ENCODE measurements around the gene FTSJ3.

- TF ChIP-seq CTCF (IDR thresholded peaks at IDR 0.05), result no peak
- no peak for TF ChIP-seq POLR2A (IDR thresholded peaks at IDR 0.05)
Observed at GRCh38 chr17:63820963-63821561, 6.4 kb downstream of the FTSJ3 start.
